GM21515 (cell line): ENCODE measurements around the gene SHANK1.
"Not testable (repeated sequence)": the region's sequence is repeated elsewhere in the genome, so short reads cannot be mapped to it uniquely, and the experiment has no call there.

Source experiments
- ATAC-seq: cut with Tn5 transposase; IDR thresholded peaks from one replicate; pipeline ENCODE4 v1.9.1; 2021; ENCODE audit not compliant: unreplicated experiment

Gene SHANK1

DNA sequence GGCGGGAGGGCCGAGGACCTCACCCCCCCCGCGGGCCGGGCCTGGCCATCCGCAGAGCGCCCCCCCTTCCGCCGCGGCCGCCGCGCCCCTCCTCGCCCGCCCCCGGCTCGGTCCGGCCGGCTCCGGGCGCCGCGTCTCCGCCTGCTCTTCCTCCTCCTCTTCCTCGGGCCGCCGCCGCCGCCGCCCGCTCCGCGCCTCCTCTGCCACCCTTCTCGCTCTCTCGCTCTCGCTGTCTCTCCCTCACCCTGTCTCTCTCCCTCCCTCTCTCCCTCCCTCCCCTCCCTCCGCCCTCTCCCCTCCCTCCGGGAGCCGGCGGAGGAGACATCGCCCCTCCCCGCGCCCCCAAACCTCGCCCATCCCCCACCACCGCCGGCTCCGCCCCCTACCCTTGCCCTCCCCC is at the start of gene SHANK1:
TSS of gene SHANK1 (minus strand) at position 237 of the 400 bp plus-strand sequence. CDS start 2,883 bp downstream, outside the sequence.
- ATAC-seq = no peak

DNA sequence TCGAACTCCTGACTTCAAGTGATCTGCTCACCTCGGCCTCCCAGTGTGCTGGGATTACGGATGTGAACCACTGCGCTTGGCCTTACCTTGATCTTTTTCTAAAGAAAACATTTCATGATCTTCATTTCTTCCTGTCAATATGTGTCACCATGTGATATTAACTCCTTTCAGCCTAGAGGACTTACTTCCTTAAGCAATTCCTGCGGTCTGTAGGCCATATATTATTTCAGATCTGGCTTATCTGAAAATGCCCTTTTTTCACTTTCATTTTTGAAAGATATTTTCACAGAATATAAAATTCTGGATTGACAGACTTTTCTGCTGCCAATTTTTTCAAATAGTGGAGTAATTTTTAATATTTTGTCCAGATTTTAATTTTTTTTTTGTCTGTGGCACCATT is 48.7 kb upstream of the SHANK1 start:
- no peak for ATAC-seq

DNA sequence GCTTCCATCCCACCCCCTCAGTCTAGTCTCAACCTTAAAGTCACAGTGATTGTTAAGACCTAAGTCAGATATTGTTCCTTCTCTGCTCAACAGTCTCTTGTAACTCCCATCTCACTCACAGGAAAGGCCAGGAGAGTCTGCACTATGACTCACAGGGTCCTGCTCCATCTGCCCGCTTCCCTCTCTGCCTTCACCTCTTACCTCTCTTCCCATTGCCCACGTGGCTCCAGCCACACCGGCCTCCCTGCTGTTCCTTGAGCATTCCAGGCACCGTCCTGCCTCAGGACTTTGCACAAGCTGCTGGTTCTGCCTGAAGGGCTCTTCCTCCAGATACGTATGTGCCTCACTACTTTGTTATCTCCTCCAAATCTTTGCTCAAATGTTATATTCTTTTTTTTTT is 47.7 kb upstream of the SHANK1 start:
- ATAC-seq = not testable (repeated sequence)

DNA sequence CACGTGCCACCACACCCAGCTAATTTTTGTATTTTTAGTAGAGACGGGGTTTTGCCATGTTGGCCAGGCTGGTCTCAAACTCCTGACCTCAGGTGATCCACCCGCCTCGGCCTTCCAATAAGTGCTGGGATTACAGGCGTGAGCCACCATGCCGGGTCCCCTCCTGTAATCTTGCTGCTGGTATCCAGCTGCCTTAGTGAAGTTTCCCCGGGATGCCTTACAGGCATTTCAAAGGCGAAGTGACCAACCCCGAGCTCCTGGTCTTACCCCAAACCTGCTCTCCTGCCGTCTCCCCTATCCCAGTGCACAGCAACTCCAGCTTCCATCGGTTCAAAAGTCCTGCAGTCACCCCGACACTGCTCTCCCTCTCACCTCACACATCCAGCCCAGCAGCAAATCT is 47.1 kb upstream of the SHANK1 start:
- ATAC-seq = not testable (repeated sequence)

DNA sequence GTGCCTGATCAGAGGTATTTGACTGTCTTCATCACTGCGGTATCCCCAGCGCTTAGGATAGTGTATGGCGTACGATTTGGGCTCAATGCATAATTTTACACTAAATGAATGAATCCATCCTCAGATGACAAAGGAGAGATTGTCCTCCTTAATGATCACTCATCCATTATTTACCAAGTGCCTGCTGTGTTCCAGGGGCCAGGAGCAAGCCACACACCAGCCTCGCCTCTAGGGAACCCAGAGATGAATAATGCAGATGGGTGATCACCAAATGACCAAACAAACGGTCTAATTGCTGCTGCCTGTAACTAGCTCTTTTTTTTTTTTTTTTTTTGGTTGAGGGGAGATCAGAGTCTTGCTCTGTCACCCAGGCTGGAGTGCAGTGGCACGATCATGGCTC is 44.8 kb upstream of the SHANK1 start:
- no peak for ATAC-seq

DNA sequence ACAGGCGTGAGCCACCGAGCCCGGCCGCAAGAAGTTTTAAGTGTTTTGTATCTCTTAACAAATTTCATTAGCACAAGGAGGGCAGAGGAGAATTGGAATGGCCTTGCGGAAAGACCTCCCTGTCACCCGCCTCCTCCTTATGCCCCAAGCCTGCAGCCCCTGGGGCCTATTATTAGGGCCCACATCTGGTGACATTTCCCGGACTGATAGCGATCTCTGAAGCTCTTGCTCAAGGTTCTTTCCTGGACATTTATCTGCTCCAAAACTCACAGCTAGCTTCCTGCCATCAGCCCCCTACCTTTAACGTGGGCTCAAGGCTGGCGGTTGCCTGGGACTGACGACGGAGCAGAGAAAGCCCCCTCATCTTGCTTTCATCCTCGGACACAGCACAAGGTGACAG is 43.9 kb upstream of the SHANK1 start:
- not testable (repeated sequence) for ATAC-seq

DNA sequence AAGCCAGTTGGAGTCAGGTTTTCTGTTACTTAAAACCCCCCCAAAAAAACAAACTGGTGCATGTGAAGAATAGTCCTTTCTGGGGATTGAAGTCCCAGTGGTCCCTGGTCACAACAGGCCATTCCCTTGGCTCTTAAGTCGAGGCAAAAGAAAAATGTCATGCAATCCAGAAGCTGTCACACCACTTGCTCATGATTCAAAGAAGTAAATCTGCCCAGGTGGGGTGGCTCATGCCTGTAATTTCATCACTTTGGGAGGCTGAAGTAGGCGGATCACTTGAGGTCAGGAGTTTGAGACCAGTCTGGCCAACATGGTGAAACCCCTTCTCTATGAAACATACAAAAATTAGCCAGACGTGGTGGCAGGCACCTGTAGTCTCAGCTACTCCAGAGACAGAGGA is 41.9 kb upstream of the SHANK1 start:
- not testable (repeated sequence) for ATAC-seq

DNA sequence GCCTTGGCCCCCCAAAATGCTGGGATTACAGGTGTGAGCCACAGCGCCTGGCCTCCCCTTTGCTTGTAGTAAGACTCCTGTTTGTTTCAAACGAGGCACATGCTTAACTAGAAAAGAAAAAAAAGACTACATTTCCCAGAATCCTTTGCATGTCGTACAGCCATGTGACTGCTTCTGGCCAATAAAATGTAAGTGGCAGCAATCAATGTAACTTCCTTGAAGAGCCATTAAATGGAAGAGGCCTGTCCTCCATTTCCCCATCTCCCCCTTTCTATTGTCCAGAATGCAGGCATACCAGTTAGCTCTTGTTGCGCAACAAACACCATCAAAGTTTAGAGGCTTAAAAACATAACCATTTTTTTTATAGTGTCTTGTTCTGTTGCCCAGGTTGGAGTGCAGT is 40.3 kb upstream of the SHANK1 start:
- ATAC-seq = no peak

DNA sequence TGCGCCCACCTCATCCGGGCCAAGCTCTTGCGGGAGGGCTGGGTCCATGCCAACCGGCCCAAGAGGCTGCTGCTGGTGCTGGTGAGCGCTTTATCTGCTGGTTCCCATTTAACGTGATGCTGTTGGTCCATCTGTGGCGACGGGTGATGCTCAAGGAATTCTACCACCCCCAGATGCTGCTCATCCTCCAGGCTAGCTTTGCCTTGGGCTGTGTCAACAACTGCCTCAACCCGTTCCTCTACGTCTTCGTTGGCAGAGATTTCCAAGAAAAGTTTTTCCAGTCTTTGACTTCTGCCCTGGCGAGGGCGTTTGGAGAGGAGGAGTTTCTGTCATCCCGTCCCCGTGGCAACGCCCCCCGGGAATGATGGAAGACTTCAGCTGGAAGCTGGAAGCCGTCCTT is 39.5 kb upstream of the SHANK1 start:
- not testable (repeated sequence) for ATAC-seq

DNA sequence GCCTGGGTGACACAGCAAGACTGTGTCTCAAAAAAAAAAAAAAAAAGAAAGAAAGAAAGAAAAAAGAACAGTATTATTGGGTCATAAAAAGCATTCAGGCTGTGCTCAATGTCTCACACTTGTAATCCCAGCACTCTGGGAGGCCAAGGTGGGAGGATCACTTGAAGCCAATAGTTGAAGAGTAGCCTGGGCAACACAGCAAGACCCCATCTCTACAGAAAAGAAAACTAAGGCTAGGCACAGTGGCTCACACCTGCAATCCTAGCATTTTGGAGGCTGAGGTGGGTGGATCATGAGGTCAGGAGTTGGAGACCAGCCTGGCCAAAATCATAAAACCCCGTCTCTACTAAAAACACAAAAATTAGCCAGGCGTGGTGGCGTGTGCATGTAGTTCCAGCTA is 38.0 kb upstream of the SHANK1 start:
- ATAC-seq = not testable (repeated sequence)

DNA sequence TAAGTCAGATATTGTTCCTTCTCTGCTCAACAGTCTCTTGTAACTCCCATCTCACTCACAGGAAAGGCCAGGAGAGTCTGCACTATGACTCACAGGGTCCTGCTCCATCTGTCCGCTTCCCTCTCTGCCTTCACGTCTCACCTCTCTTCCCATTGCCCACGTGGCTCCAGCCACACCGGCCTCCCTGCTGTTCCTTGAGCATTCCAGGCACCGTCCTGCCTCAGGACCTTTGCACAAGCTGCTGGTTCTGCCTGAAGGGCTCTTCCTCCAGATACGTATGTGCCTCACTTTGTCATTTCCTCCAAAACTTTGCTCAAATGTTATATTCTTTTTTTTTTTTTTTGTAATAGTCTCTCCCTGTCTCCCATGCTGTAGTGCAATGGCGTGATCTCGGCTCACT is 36.6 kb upstream of the SHANK1 start:
- not testable (repeated sequence) for ATAC-seq

DNA sequence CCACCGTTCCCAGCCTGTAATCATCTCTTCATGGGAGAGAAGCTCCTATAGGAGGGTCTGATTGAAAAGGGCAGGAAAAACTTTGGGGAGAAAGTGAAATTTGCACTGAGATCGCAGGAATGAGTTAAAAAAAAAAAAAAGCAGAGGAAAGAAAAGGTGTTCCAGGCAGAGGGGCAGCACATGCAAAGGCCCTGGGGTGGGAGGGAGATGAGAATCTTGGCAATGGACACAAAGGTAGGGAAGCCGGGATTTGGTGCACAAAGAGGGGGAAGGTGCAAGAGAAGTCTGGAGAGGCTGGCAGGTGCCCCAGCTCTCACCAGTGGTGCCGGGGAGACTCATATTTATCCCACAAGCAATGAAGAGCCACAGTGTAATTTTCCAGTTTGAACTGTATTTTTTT is 34.3 kb upstream of the SHANK1 start:
- no peak for ATAC-seq

DNA sequence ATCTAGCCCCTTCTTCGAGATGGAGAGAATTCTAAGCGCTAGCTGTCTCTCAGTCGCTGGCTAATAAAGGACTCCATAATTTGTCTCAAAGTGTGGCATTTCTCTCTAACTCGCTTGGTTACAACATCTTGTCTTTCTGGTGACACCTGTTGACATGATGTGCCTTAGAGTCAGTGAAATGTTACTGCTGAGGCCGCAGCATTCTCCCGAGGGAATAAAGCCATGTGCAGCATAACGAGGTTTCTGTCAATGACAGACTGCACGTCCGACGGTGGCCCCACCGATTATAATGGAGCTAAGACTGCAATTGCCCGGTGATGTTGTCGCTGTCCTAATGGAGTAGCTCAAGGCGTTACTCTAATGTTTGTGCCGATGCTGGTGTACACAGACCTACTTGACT is 30.4 kb upstream of the SHANK1 start:
- ATAC-seq = no peak

DNA sequence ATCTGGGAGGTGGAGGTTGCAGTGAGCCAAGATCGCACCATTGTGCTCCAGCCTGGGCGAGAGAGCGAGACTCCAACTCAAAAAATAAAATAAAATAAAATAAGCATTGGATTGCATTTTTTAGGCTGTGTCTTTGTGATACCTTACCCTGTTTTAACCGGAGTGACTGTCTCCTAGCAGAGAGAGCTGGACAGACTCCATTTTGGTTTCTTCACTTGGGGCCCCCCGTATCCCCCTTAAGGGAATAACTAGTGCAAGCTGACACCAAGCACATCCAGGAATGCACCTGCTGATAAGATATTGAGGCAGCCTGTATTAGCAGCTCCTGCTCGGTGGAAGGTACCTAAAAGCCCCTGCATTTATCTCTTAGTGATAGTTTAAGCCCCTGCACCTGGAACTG is 29.9 kb upstream of the SHANK1 start:
- ATAC-seq = no peak

DNA sequence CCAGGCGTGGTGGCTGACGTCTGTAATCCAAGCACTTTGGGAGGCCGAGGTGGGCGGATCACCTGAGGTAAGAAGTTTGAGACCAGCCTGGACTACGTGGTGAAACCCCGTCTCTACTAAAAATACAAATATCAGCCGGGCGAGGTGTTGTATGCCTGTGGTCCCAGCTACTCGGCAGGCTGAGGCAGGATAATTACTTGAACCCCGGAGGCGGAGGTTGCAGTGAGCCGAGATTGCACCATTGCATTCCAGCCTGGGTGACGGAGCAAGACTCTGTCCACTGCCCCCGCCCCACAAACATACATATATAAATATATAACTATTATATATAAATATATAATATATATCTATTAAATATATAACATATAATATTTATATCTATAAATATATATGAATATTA is 27.5 kb upstream of the SHANK1 start:
- not testable (repeated sequence) for ATAC-seq

DNA sequence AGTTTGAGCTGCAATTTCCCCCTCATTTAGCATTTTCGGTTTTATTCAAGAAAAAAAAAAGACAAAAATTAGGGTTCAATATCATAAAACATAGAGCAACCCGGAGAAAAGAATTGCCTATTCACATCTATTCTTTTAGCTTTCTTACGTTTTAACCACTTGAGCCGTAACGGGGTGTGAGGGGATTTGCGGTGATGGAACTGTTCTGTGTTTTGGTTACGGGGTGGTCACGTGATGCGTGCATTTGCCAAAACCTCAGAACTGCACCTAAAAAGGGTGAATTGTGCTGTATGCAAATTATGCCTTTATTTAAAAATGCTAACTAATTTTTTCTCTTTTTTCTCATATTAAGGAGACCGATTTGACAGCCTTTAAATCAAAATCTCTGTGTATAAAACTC is 25.6 kb upstream of the SHANK1 start:
- ATAC-seq = no peak

DNA sequence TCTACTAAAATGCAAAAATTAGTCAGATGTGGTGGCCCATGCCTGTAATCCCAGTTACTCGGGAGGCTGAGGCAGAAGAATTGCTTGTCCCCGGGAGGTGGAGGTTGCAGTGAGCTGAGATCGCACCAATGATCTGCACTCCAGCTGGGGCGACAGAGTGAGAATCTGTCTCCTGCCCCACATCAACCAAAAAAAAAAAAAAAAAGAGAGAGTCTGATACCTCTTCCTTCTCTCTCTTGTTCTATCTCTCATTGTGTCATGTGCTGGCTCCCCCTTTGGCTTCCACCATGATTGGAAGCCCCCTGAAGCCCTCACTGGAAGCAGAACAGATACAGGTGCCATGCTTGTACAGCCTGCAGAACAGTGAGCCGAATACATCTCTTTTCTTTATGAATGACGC is 23.9 kb upstream of the SHANK1 start:
- no peak for ATAC-seq

DNA sequence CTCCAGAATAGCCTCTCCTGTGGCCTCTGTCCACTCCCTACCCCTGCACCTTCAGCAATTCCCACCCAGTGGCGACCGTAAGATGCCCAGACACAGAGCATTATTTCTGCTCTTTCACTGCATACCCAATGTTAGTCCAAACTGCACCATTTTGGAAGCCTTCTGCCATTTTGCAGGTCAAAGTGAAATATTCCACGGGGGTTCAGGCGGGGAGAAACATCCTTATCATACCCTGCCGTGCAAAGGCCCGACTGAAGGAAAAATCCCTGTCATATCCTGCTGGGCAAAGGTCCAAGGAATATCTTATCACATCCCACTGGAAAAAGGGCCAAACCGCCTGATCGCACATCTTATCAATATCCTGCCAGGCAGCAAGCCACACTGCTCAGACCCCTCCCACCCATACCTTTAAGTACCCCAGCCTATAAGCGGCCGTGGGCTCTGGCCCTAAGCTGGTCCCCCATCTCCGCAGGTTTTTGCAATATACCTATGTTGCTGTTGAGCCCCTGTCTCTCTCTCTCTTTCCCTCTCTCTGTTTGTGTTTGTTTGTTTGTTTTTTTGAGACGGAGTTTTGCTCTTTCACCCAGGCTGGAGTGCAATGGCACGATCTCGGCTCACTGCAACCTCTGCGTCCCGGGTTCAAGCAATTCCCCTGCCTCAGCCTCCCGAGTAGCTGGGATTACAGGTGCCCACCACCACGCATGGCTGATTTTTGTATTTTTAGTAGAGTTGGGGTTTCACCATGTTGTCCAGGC is 21.8 kb upstream of the SHANK1 start:
- no peak for ATAC-seq

DNA sequence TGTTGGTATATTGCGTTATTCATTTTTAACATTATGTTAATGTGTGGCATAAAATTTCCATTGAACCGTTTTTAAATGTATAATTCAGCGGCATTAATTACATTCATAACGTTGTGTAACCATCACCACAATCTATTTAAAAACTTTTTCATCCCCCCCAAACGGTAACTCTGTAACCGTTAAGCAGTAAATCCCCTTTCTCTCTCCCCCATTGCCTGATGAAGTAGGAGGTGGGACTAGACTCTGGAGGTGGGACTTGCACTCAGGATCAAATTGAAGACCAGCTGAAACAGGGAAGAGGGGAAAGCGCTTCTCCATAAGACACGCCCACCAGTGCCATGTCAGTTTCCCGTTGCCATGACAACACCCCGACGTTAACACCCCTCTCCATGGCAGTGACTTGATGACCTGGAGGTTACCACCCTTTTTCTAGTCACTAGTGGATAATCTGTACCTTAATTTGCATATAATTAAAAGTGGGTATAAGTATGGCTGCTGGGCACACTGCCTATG is 20.4 kb upstream of the SHANK1 start:
- no peak for ATAC-seq

DNA sequence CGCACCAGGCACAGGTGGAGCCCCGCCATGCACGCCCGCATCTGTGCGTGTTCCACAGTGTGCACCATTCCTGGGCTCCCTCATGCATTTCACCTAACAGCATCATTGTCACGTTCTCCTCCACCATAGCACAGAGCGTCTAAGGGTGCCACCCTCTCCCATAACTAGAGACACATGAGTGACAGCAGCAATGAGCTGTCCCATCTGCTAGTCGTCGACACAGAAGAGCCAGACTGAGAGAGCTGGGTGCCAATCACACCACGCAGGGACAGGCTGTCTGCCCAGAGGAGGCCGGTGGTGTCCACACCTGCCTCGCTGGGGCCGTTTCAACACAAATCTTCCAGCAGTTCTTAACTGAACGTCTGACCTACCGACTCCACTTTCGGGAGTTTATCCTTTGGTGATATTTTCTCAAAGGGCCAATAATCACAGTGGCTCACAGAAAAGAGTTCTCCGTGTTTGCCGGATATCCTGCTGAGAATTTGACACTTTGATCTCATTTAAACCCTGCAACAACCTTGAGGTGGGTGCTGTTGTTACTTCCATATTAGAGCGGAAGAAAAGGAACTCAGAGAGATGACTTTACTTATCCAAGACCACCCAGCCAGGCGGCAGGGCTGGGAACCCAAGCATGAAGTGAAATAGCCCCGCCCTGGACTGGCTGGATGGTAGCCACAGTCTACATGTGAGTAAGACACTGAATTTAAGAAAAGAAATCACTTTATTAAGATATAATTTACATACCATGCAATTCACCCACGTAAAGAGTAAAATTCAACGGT is 19.7 kb upstream of the SHANK1 start:
- no peak for ATAC-seq

DNA sequence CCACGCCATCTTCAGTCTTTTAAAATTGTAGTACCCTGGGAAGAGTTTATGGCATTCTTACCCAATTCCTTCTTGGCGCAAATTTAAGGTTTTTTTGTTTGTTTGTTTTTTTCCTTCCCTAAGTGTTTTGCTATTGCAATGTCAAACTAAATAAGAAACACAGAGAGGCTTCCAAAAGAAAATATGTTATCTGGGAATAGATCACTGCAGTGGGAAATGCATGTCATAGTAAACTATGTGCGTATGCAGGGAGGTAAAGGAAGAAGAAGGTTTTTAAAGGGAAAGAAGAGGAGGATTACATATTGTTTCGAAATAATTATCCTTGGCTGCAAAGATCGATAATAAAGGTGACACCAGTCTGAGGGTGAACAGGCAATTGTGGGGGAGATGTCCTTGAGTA is 16.7 kb upstream of the SHANK1 start:
- ATAC-seq = no peak

DNA sequence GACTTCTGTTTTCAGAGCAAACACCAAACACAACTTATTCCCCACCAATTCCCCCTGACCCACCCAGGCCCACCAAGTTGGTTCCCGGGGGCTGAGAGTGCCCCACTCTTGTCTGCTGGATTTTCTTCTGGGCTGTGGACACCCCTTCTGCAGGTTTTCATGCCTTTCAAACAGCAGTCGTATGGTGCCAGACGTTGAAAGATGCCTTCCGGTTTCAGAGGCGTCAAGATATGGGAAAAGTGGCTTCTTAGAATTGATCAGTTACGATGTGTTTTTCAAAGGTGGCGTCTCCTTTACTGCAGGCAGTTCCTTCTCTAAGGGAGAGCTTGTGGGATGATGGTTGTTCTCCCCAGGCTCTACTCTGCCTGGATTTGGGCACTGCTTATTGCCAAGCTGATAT is 16.3 kb upstream of the SHANK1 start:
- ATAC-seq = no peak
